Activated CD8-positive, alpha-beta memory T cell treated with anti-CD3 and anti-CD28 coated beads, Interleukin-2, amount 50 U/mL, for 1 hour (primary cell): ENCODE measurements around the gene CDRT4.

Source experiments
- DNase-seq: peaks from one replicate; pipeline ENCODE4 v3.0.0-alpha.2; 2020; ENCODE audit errors: extremely low read depth

The CDRT4 gene

GRCh38 chr17:15393414-15393813, 74.0 kb downstream of the CDRT4 start:
- no peak for DNase-seq

- DNase-seq, result no peak
Measured at GRCh38 chr17:15392326-15392741, 75.1 kb downstream of the CDRT4 start.

DNA sequence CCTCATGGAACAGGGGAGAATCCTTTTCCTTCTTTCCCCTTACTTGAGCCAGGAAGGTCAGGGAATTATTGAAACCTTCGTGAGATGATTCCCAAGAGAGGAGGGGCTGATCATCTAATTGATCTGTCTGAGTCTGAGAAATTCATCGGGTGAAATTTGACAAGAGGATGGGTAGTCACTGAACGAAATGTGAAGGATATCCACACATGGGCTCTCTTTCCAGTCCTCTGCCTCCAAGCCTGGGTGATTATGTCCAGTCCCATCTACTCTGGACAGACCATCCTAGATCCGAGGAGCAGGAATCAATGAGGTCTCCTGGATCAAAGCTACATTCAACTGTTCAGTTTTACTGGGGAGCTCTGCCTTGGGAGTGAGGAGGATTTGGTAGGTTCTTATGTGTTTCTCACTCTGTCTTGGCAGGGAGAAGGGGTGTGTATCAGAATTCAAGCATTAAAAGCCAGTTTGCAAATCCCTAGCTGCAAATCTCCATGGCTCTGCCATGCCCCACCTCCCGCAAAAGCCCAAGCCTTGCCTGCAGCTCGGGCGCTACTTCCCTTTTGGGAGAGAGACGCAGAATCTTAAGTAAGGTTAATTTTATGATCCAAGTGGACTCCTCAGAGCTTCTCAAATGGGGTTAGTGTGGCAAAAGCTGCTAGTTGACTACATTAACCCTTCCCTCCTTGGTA, 78.9 kb downstream of the CDRT4 start:
- DNase-seq, result no peak

DNA sequence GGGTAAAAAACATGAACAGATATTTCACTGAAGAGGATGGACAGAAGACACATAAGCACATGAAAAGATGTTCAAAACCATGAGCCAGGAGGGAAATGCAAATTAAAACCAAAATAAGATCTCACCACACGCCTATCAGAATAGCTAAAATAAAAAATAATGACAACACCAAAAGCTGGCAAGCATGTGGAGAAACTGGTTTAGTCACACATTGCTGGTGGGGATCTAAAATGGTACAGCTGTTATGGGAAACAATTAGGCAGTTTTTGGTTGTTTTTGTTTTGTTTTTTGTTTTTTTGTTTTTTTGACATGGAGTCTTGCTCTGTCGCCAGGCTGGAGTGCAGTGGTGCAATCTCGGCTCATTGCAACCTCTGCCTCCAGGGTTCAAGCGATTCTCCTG, 81.3 kb downstream of the CDRT4 start:
- no peak for DNase-seq
